GM12878 (cell line): ENCODE data around the gene SPATA31A3.
"Not testable (repeated sequence)": the region's sequence is repeated elsewhere in the genome, so short reads cannot be mapped to it uniquely, and the experiment has no call there.

Experiments
- CREM ChIP-seq: IDR thresholded peaks from 2 replicates; pipeline ENCODE4 v1.6.1; 2014; ENCODE audit warnings: antibody characterized with exemption, low read depth
- CTCF ChIP-seq, 3 experiments: IDR thresholded peaks in 2 of 3; conservative IDR thresholded peaks in 1 of 3; 2 replicates each; pipeline ENCODE4 v1.5.1; 2011; ENCODE audit warnings: low read depth in 3 of 3, low read length in 3 of 3, mild to moderate bottlenecking in 3 of 3, control low read depth in 2 of 3, moderate library complexity in 2 of 3, inconsistent platforms in 1 of 3, mixed read lengths in 1 of 3; ENCODE audit not compliant: control insufficient read depth in 2 of 3, insufficient read depth in 1 of 3; ENCODE audit errors: extremely low read depth in 1 of 3
- EZH2 ChIP-seq: IDR thresholded peaks from 2 replicates; pipeline ENCODE4 v1.6.1; 2012; ENCODE audit warnings: low read depth, mild to moderate bottlenecking, control low read depth, inconsistent platforms, low read length, borderline replicate concordance; ENCODE audit not compliant: control insufficient read depth

GRCh38 chr9:66952576-66952975 is 39.8 kb downstream of the SPATA31A3 start:
- not testable (repeated sequence) for TF ChIP-seq CTCF (IDR thresholded peaks at IDR 0.05 in 2 of 3, conservative IDR thresholded peaks at IDR 0.05 in 1 of 3; ENCODE audit: control insufficient read depth in 2 of 3, extremely low read depth in 1 of 3, insufficient read depth in 1 of 3, low read depth in 3 of 3, low read length in 3 of 3); CREM; EZH2
